A673 (cell line): ENCODE data around the gene OOSP1.

Source experiments
- EZH2 ChIP-seq: fragments of 200-600 bp; sonication (generic); IDR thresholded peaks from 2 replicates; pipeline ENCODE4 v1.6.1; 2017; ENCODE audit warnings: borderline replicate concordance, low read depth, mild to moderate bottlenecking, mixed read lengths, antibody characterized with exemption, low read length; ENCODE audit not compliant: poor library complexity, severe bottlenecking
- TF ChIP-seq, protein P1 (sequence below): fragments of 300-800, 200-600 bp; sonication (generic); conservative IDR thresholded peaks from 2 replicates; pipeline ENCODE4 v1.5.1; 2017; ENCODE audit warnings: low read depth, mild to moderate bottlenecking, antibody characterized with exemption, low read length, moderate library complexity, mixed read lengths

DNA sequence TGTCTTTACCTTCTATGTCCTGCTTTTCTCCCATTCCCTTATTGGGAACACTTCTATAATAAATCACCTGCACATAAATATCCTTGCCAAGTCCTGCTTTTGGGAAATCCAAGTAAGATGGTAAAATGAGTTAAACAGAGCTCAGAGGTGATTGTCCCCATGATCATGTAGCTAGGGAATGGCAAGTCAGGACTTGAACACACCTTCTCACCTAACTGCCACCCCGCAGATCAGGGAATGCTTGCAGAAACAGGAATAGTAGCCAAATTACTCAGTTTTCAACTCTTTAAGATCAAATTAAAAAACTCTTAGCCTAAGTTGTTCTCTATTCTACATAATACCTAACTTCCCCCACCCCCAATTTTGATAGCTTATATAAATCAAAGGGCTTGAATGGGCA lies 43.6 kb upstream of the OOSP1 start:
- TF ChIP-seq, protein P1, sequence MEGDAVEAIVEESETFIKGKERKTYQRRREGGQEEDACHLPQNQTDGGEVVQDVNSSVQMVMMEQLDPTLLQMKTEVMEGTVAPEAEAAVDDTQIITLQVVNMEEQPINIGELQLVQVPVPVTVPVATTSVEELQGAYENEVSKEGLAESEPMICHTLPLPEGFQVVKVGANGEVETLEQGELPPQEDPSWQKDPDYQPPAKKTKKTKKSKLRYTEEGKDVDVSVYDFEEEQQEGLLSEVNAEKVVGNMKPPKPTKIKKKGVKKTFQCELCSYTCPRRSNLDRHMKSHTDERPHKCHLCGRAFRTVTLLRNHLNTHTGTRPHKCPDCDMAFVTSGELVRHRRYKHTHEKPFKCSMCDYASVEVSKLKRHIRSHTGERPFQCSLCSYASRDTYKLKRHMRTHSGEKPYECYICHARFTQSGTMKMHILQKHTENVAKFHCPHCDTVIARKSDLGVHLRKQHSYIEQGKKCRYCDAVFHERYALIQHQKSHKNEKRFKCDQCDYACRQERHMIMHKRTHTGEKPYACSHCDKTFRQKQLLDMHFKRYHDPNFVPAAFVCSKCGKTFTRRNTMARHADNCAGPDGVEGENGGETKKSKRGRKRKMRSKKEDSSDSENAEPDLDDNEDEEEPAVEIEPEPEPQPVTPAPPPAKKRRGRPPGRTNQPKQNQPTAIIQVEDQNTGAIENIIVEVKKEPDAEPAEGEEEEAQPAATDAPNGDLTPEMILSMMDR, result no peak
- no peak for TF ChIP-seq EZH2
